ENCODE data around the gene CMTM5. TPM values are rescaled to one million over a fixed set of nuclear protein-coding genes. Genes with fewer than 3 reads are reported as not detected.
"Not testable (repeated sequence)": the region's sequence is repeated elsewhere in the genome, so short reads cannot be mapped to it uniquely, and the experiment has no call there.

CMTM5 gene
- total RNA-seq, 1 donor from 2014 or later, result 0.26 TPM

DNA sequence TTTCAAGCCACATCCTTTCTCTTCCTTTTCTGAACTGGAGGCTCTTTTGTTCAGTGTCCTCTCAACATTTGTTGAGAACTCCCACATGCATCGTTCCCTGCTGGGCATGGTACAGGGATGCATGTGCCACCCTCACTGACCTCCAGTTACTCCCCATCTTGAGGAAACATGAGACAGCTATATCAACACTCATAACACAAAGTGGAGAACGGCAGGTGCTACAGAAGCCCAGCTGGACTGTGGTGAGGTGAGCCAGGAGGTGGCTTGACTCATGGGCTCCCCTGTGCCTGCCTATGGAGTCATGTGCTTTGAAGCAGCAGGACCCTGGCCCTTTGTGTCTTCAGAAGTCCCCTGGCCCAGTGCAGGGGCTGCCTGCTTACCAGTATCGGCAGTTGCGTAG lies 21.5 kb downstream of the CMTM5 start:
- H3K36me3 Mint-ChIP-seq (ENCODE audit: low read depth, unreplicated experiment), result no peaks in the 10 kb centered on the region
- H3K4me1 Mint-ChIP-seq (ENCODE audit: unreplicated experiment), result no peaks in the 10 kb centered on the region
- no peak overlapping the region for H3K4me3 Mint-ChIP-seq (ENCODE audit: unreplicated experiment)
- TF ChIP-seq, protein P1, sequence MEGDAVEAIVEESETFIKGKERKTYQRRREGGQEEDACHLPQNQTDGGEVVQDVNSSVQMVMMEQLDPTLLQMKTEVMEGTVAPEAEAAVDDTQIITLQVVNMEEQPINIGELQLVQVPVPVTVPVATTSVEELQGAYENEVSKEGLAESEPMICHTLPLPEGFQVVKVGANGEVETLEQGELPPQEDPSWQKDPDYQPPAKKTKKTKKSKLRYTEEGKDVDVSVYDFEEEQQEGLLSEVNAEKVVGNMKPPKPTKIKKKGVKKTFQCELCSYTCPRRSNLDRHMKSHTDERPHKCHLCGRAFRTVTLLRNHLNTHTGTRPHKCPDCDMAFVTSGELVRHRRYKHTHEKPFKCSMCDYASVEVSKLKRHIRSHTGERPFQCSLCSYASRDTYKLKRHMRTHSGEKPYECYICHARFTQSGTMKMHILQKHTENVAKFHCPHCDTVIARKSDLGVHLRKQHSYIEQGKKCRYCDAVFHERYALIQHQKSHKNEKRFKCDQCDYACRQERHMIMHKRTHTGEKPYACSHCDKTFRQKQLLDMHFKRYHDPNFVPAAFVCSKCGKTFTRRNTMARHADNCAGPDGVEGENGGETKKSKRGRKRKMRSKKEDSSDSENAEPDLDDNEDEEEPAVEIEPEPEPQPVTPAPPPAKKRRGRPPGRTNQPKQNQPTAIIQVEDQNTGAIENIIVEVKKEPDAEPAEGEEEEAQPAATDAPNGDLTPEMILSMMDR (IDR thresholded peaks at IDR 0.05; ENCODE audit: unreplicated experiment), result no peak
- no peaks in the 10 kb centered on the region for H3K9me3 Mint-ChIP-seq (ENCODE audit: unreplicated experiment)
- DNase-seq (ENCODE audit: low spot score), result no peak
- no peak overlapping the region for H3K27ac Mint-ChIP-seq (ENCODE audit: unreplicated experiment)
- peaks cover 7% of the 10 kb centered on the region for H3K27me3 Mint-ChIP-seq (ENCODE audit: unreplicated experiment)

DNA sequence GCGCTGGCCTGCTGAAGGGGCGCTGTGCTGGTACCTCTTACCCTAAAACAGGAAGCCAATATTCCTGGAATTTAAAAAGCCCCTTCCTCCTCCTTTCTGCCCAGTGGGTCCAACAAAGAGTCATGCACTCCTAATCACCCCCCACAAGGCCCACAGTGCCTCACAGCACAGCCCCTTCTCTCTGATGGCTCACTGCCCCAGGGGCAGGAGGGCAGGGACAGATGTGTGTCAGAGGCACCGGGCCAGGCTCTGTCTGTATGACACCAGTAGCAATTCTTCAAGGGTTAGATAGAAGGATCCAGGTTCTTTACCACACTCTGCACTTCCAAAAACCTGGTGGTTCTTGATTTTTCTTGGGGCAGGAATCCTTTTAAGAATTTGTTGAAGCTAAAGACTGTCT lies 22.3 kb downstream of the CMTM5 start:
- H3K27me3 Mint-ChIP-seq (ENCODE audit: unreplicated experiment), result peaks cover 6% of the 10 kb centered on the region
- DNase-seq (ENCODE audit: low spot score), result no peak
- H3K27ac Mint-ChIP-seq (ENCODE audit: unreplicated experiment), result no peak overlapping the region
- no peaks in the 10 kb centered on the region for H3K9me3 Mint-ChIP-seq (ENCODE audit: unreplicated experiment)
- peaks cover 3% of the 10 kb centered on the region for H3K36me3 Mint-ChIP-seq (ENCODE audit: low read depth, unreplicated experiment)
- TF ChIP-seq, protein P1 (IDR thresholded peaks at IDR 0.05; ENCODE audit: unreplicated experiment), result no peak
- H3K4me3 Mint-ChIP-seq (ENCODE audit: unreplicated experiment), result no peak overlapping the region
- H3K4me1 Mint-ChIP-seq (ENCODE audit: unreplicated experiment), result no peaks in the 10 kb centered on the region

DNA sequence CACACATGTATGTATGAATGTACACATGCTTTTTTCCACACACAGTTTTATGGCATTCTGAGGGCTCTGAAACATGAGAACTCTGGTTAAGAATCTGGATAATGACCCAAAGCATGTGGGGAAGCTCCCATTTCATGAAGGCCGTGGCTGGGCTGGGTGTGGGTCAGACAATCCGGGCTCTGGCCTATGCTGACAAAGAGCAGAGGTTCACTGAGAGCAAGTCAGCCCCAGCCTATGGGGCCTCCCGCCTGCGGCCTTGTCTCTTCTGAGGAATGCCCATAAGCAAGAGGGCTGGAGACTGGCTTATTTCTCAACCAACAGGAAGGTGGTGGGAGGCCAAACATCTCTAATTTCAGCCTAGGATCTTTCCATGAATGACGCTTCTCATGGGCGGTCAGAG lies 22.7 kb downstream of the CMTM5 start:
- H3K36me3 Mint-ChIP-seq (ENCODE audit: low read depth, unreplicated experiment), result peaks cover 3% of the 10 kb centered on the region
- H3K27me3 Mint-ChIP-seq (ENCODE audit: unreplicated experiment), result peaks cover 6% of the 10 kb centered on the region
- H3K27ac Mint-ChIP-seq (ENCODE audit: unreplicated experiment), result no peak overlapping the region
- no peak for DNase-seq (ENCODE audit: low spot score)
- TF ChIP-seq, protein P1 (IDR thresholded peaks at IDR 0.05; ENCODE audit: unreplicated experiment), result no peak
- no peaks in the 10 kb centered on the region for H3K9me3 Mint-ChIP-seq (ENCODE audit: unreplicated experiment)
- H3K4me1 Mint-ChIP-seq (ENCODE audit: unreplicated experiment), result no peaks in the 10 kb centered on the region
- no peak overlapping the region for H3K4me3 Mint-ChIP-seq (ENCODE audit: unreplicated experiment)

DNA sequence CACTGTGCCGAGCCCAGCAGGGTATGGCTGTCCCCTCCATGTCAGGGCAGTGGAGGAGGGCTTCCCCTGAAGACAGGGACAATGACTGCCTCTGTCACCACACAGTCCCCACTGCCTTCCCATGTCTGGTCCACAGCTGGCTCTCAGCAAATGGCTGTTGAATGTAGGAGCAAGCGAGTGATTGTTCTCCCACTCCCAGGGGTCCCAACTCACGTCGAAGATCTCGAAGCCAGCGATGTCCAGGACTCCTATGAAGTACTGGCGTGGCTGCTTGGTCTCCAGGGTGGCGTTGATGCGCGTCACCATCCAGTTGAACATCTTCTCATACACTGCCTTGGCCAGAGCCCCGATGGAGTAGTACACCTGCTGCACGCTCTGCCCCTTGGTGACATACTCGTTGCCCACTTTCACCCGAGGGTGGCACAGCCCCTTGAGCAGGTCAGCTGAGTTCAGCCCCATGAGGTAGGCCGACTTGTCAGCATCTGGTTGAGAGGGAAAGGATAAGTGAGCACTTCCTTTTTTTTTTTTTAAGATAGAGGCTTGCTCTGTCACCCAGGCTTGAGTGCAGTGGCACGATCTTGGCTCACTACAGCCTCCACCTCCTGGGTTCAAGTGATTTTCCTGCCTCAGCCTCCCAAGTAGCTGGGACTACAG lies 23.8 kb downstream of the CMTM5 start:
- not testable (repeated sequence) for H3K27ac Mint-ChIP-seq (ENCODE audit: unreplicated experiment); H3K4me3 Mint-ChIP-seq (ENCODE audit: unreplicated experiment); DNase-seq (ENCODE audit: low spot score); H3K4me1 Mint-ChIP-seq (ENCODE audit: unreplicated experiment); H3K9me3 Mint-ChIP-seq (ENCODE audit: unreplicated experiment); H3K27me3 Mint-ChIP-seq (ENCODE audit: unreplicated experiment); H3K36me3 Mint-ChIP-seq (ENCODE audit: low read depth, unreplicated experiment)

DNA sequence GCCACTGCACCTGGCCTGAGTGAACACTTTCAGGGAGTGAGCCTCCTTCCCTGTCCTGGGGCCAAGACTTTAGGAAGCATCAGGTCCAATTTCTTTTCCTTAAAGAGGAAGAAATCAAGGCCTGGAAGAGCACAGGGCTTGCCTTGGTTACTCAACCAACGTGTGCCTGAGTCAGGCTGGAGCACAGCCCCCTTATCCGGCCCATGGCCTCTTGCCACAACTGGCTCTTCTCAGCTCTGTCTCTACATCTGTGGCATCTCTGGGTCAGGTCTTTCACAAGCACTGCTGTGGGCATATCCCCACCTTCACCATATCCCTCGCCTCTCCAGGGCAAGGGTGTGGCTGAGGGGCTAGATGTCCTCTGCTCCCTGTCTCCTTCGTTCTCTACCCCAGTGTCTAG lies 24.4 kb downstream of the CMTM5 start:
- Mint-ChIP-seq H3K36me3 (ENCODE audit: low read depth, unreplicated experiment) (peaks cover 3% of the 10 kb centered on the region), H3K27ac (ENCODE audit: unreplicated experiment) (no peak overlapping the region), H3K27me3 (ENCODE audit: unreplicated experiment) (peaks cover 11% of the 10 kb centered on the region), H3K9me3 (ENCODE audit: unreplicated experiment) (no peaks in the 10 kb centered on the region), H3K4me1 (ENCODE audit: unreplicated experiment) (no peaks in the 10 kb centered on the region), H3K4me3 (ENCODE audit: unreplicated experiment) (no peak overlapping the region)
- TF ChIP-seq, protein P1 (IDR thresholded peaks at IDR 0.05; ENCODE audit: unreplicated experiment), result no peak
- no peak for DNase-seq (ENCODE audit: low spot score)
